GM12878 (cell line): ENCODE measurements around the gene HDAC9. TPM values are rescaled to one million over a fixed set of nuclear protein-coding genes. Genes with fewer than 3 reads are reported as not detected.

Source experiments
- ATAC-seq: fragments of 200-7000 bp; cut with Tn5 transposase; 3 replicates; pipeline ENCODE4 v1.9.1; 2020; ENCODE audit warnings: mild to moderate bottlenecking, moderate library complexity
- BruUV-seq: library from RNA; stranded (reverse); fragments of 400-500 nt; replicated peaks from 2 replicates; lab custom pipeline; 2021; lab: Mats Ljungman, UMichigan
- CTCF ChIA-PET: fragments of 300-600 bp; sonication (Branson Sonifier 250); formaldehyde crosslinking; extraction: SDS; loops from one replicate; lab custom pipeline; 2021; ENCODE audit warnings: inconsistent platforms; lab: Yijun Ruan, JAX
- POLR2A ChIA-PET: fragments of 350-600 bp; formaldehyde crosslinking; extraction: SDS; loops from one replicate; lab custom pipeline; 2021; ENCODE audit warnings: inconsistent platforms; lab: Charles Lee
- RAD21 ChIA-PET: fragments of 300-600 bp; sonication (Branson Sonifier 250); formaldehyde crosslinking; loops from one replicate; lab custom pipeline; 2023; ENCODE audit warnings: antibody characterized with exemption; ENCODE audit not compliant: unreplicated experiment; lab: Charles Lee
- SMC1A ChIA-PET: fragments of 300-600 bp; sonication (Branson Sonifier 250); formaldehyde crosslinking; loops from one replicate; lab custom pipeline; 2023; ENCODE audit not compliant: unreplicated experiment, uncharacterized antibody; lab: Charles Lee
- DNase-seq: peaks from one replicate; pipeline ENCODE4 v3.0.0-alpha.2; 2011; ENCODE audit warnings: low read depth, low spot score
- FAIRE-seq: peaks from 3 replicates; lab custom pipeline; 2011; peaks lifted over from hg19 to GRCh38; lab: Jason Lieb, UNC
- H2AFZ ChIP-seq: 2 replicates; pipeline ENCODE4 v1.6.0; 2011; ENCODE audit warnings: low read depth, low read length, control low read depth; ENCODE audit not compliant: control insufficient read depth
- H3K27ac ChIP-seq: 2 replicates; pipeline ENCODE4 v1.5.1; 2011; ENCODE audit warnings: control low read depth; ENCODE audit not compliant: control insufficient read depth, insufficient read depth
- H3K27me3 ChIP-seq, 2 experiments: replicated peaks in 1 of 2; 2 replicates each; pipeline versions ENCODE4 v1.6.0 to v1.6.1; 2011; ENCODE audit warnings: low read length in 1 of 2; ENCODE audit not compliant: control insufficient read depth in 2 of 2, insufficient read depth in 2 of 2
- H3K36me3 ChIP-seq, 2 experiments: 2 replicates each; pipeline ENCODE4 v1.5.1; 2011; ENCODE audit warnings: low read length in 1 of 2; ENCODE audit not compliant: control insufficient read depth in 2 of 2, insufficient read depth in 2 of 2
- H3K4me1 ChIP-seq: 2 replicates; pipeline ENCODE4 v1.6.1; 2011; ENCODE audit warnings: mild to moderate bottlenecking, low read length, moderate library complexity, mixed read lengths; ENCODE audit not compliant: control insufficient read depth, insufficient read depth
- H3K4me2 ChIP-seq: 2 replicates; pipeline ENCODE4 v1.6.0; 2011; ENCODE audit warnings: control low read depth; ENCODE audit not compliant: control insufficient read depth, insufficient read depth
- H3K4me3 ChIP-seq: fragments of 200-600 bp; sonication (generic); 2 replicates; pipeline ENCODE4 v1.5.1; 2016
- H3K79me2 ChIP-seq: 2 replicates; pipeline ENCODE4 v1.6.0; 2011; ENCODE audit warnings: low read length; ENCODE audit not compliant: control insufficient read depth, insufficient read depth
- H3K9ac ChIP-seq: 2 replicates; pipeline ENCODE4 v1.8.0; 2011; ENCODE audit warnings: low read length, control low read depth, mixed read lengths; ENCODE audit not compliant: control insufficient read depth, insufficient read depth
- H3K9me3 ChIP-seq: replicated peaks from 3 replicates; pipeline ENCODE4 v1.5.1; 2011; ENCODE audit warnings: mild to moderate bottlenecking, low read length; ENCODE audit not compliant: control insufficient read depth, insufficient read depth
- H4K20me1 ChIP-seq: 2 replicates; pipeline ENCODE4 v1.6.0; 2011; ENCODE audit not compliant: control insufficient read depth, insufficient read depth
- E4F1 ChIP-seq: fragments of 450-650 bp; IDR thresholded peaks from 2 replicates; pipeline ENCODE4 v1.6.1; 2018; ENCODE audit warnings: borderline replicate concordance, mild to moderate bottlenecking; ENCODE audit not compliant: partially characterized antibody
- FOS ChIP-seq: IDR thresholded peaks from 3 replicates; pipeline ENCODE4 v1.6.1; 2011; ENCODE audit warnings: borderline replicate concordance; ENCODE audit not compliant: insufficient read length; ENCODE audit errors: extremely low read depth
- KLF5 ChIP-seq: fragments of 450-650 bp; IDR thresholded peaks from 2 replicates; pipeline ENCODE4 v1.6.1; 2014; ENCODE audit warnings: mild to moderate bottlenecking; ENCODE audit not compliant: partially characterized antibody
- MTA3 ChIP-seq: IDR thresholded peaks from 2 replicates; pipeline ENCODE4 v1.6.1; 2012; ENCODE audit warnings: low read length, inconsistent platforms, borderline replicate concordance
- MXI1 ChIP-seq: fragments of 150-350 bp; IDR thresholded peaks from 2 replicates; pipeline ENCODE4 v1.6.1; 2011; ENCODE audit warnings: low read depth, mild to moderate bottlenecking, inconsistent platforms, low read length, improper control_type of control experiment
- NFIC ChIP-seq: IDR thresholded peaks from 2 replicates; pipeline ENCODE4 v1.6.1; 2012; ENCODE audit warnings: low read depth, mild to moderate bottlenecking, inconsistent platforms, low read length, moderate library complexity
- NR2C1 ChIP-seq: fragments of 450-650 bp; IDR thresholded peaks from 2 replicates; pipeline ENCODE4 v1.6.1; 2017; ENCODE audit warnings: antibody characterized with exemption, mild to moderate bottlenecking, moderate library complexity
- POLR2AphosphoS5 ChIP-seq: IDR thresholded peaks from 2 replicates; pipeline ENCODE4 v1.6.1; 2011; ENCODE audit warnings: mild to moderate bottlenecking, low read length, inconsistent platforms
- PRDM15 ChIP-seq: fragments of 450-650 bp; formaldehyde crosslinking; IDR thresholded peaks from 2 replicates; pipeline ENCODE4 v1.4.0; 2020; ENCODE audit warnings: mild to moderate bottlenecking, moderate library complexity
- RUNX3 ChIP-seq: IDR thresholded peaks from 2 replicates; pipeline ENCODE4 v1.6.1; 2012; ENCODE audit warnings: low read length, inconsistent platforms
- SIN3A ChIP-seq: IDR thresholded peaks from 2 replicates; pipeline ENCODE4 v1.6.1; 2012; ENCODE audit warnings: low read depth, low read length, improper control_type of control experiment
- STAT3 ChIP-seq: IDR thresholded peaks from 2 replicates; pipeline ENCODE4 v1.6.1; 2011; ENCODE audit warnings: low read depth, low read length, improper control_type of control experiment
- WGBS: methylation state at CpG from one replicate; pipeline ENCODE4 v1.1.6; 2016; ENCODE audit warnings: low lambda C conversion rate; ENCODE audit not compliant: insufficient replicate concordance, insufficient coverage; ENCODE audit errors: missing lambda C conversion rate; 5-methylcytosine and 5-hydroxymethylcytosine counted together
- in situ Hi-C: fragments of 300-500 bp; cut with MboI; formaldehyde crosslinking; loops from 9 replicates; pipeline ENCODE4 v1.14.3; 2018; ENCODE audit warnings: mixed read lengths
- intact Hi-C: fragments of 100-400 bp; cut with micrococcal nuclease; formaldehyde crosslinking; loops from one replicate; pipeline ENCODE4 v1.14.2; 2022; ENCODE audit not compliant: unreplicated experiment
- polyA plus RNA-seq, 11 experiments: library from polyadenylated mRNA; depleted of rRNA in 4 of 11; unstranded in 6 of 11; stranded (reverse) in 5 of 11; fragments of >200 nt; fragmentation: Nextera tagmentation in 4 of 11; fragmentation: Illumina TruSeq in 1 of 11; extraction: Ambion mirVana in 4 of 11; extraction: Trizol in 1 of 11; gene quantifications; 1 replicate in 1 of 11; 2 replicates in 10 of 11; pipeline versions ENCODE4 v1.2.1 to v1.2.3, GENCODE V29; 2011 to 2016; ENCODE audit warnings: inconsistent platforms in 2 of 11, missing spikeins in 2 of 11, low read depth in 1 of 11
- total RNA-seq, 4 experiments: library from RNA; depleted of rRNA in 3 of 4; stranded (reverse); fragments of >200 nt in 3 of 4; fragmentation: Illumina TruSeq in 1 of 4; extraction: Trizol in 1 of 4; gene quantifications; 2 replicates each; pipeline versions ENCODE4 v1.2.1 to v1.2.3, GENCODE V29; 2013 to 2021
- TF ChIP-seq, protein P1 (sequence below): IDR thresholded peaks from 2 replicates; pipeline ENCODE4 v1.6.1; 2011; ENCODE audit warnings: low read depth, mild to moderate bottlenecking, low read length, moderate library complexity, borderline replicate concordance; ENCODE audit errors: extremely low read depth
- TF ChIP-seq, protein P2 (sequence below): IDR thresholded peaks from 2 replicates; pipeline ENCODE4 v1.6.1; 2011; ENCODE audit warnings: mild to moderate bottlenecking, low read depth, low read length, moderate library complexity; ENCODE audit not compliant: insufficient replicate concordance

The HDAC9 gene
- total and polyA plus RNA-seq, 10 of the 15 experiments (the other 5 are each of a cell fraction or from before 2014, with no cell fraction given), result 0.73 to 12.8 (median 0.92) TPM

GRCh38 chr7:18754766-18755165 is 259.2 kb downstream of the HDAC9 start:
- in situ Hi-C loops, result no loop called here
- CTCF ChIA-PET, result interaction anchor here (1.1 kb wide), 1 partner anchor 33 kb away, joined by 4 read pairs; no protein-coding TSS in a partner anchor
- Histone ChIP-seq H3K9me3 (no peaks in the 10 kb centered on the region), H2AFZ (no peak overlapping the region), H3K27ac (no peak overlapping the region), H3K4me2 (no peak overlapping the region), H3K9ac (no peak overlapping the region), H3K79me2 (no peaks in the 10 kb centered on the region), H3K27me3 (no peaks in the 10 kb centered on the region), H3K36me3 (no peaks in the 10 kb centered on the region), H3K4me1 (no peaks in the 10 kb centered on the region), H3K4me3 (no peak overlapping the region), H4K20me1 (no peaks in the 10 kb centered on the region)
- POLR2A ChIA-PET, result no interaction called here
- SMC1A ChIA-PET, result interaction anchor here (0.6 to 1.1 kb wide), 5 partner anchors 12 to 61 kb away, joined by 3 to 4 read pairs (median 3); no protein-coding TSS in a partner anchor
- RAD21 ChIA-PET, result no interaction called here
- ATAC-seq, result no peak
- WGBS, result 19% methylated on average over 2 of the region's 2 CpGs
- TF ChIP-seq FOS (no peak), RUNX3 (no peak), SIN3A (no peak), MTA3 (no peak), MXI1 (no peak), POLR2AphosphoS5 (no peak), STAT3 (no peak), KLF5 (no peak), NFIC (no peak), NR2C1 (no peak), PRDM15 (CRISPR knock-in tag) (no peak), E4F1 (no peak)
- TF ChIP-seq, protein P1, sequence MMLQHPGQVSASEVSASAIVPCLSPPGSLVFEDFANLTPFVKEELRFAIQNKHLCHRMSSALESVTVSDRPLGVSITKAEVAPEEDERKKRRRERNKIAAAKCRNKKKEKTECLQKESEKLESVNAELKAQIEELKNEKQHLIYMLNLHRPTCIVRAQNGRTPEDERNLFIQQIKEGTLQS, result no peak
- TF ChIP-seq, protein P2, sequence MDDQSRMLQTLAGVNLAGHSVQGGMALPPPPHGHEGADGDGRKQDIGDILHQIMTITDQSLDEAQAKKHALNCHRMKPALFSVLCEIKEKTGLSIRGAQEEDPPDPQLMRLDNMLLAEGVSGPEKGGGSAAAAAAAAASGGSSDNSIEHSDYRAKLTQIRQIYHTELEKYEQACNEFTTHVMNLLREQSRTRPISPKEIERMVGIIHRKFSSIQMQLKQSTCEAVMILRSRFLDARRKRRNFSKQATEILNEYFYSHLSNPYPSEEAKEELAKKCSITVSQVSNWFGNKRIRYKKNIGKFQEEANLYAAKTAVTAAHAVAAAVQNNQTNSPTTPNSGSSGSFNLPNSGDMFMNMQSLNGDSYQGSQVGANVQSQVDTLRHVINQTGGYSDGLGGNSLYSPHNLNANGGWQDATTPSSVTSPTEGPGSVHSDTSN, result no peak
- no peak for FAIRE-seq
- no TSS peak for BruUV-seq
- intact Hi-C loops, result no loop called here
- no peak for DNase-seq
